Measurements from ENCODE around the gene RBCK1. TPM values are rescaled to one million over a fixed set of nuclear protein-coding genes. Genes with fewer than 3 reads are reported as not detected.

RBCK1 gene
- total RNA-seq, 1 experiment from 2014 or later: 46.8 TPM

DNA sequence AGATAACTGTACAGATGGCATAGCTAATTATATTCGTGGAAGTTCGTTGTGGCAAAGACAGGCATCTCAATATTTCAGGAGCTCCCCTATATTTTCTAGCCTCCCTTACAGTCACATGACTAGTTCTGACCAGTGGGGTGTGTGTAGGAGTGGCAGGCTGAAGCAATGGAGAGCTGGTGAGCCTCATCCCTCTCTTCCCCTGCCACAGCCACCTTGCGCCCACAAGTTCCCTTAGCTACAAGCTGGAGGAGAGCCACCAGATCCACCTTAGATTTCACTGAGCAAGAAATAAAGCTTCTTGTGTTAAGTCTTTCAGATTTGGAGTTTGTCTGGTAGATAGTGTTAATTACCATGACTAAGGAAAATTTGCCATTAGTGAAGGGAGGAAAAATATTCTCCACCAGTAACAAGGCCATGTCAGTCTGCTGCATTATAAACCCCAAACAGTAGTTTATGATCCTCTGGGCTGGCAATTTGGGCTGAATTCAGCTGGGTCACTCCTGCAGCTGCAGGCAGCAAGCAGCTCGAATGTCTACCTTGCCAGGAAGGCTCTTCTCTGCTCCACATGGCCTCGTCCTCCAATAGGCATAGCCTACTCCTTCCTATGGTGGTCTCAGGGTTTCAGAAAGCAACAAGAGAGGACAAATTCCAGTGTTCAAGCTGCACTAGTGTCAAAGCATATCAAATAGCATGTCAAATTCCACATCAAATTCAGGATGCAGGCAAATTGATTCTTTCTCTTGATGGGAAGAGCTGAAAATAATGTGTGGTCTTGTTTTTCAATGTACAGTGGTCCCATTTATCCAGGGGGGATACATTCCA lies 7.4 kb upstream of the RBCK1 start:
- H2AFZ ChIP-seq (ENCODE audit: low read length): peak overlapping the region; percentile 7
- no peak for DNase-seq
- H4K8ac ChIP-seq (replicated peaks; ENCODE audit: insufficient read length, low read depth, low read length): no peak overlapping the region

More for the DNA sequence above, 7.4 kb upstream of the RBCK1 start:
- 0 out of 5 replicates have a peak overlapping the region, but pooled peaks of 1 of the 2 experiments have one; percentile 38 for H3K4me3 Mint-ChIP-seq
- Histone ChIP-seq H3K9ac (ENCODE audit: extremely low read depth, insufficient read length, low read length) (no peak overlapping the region), H4K91ac (ENCODE audit: insufficient read length, low read depth, low read length) (no peak overlapping the region), H3K4me1 (ENCODE audit: insufficient read depth, low read length) (peaks cover 5% of the 10 kb centered on the region; the same call in 1 of the 2 replicates), H3K14ac (ENCODE audit: insufficient read depth, low read length) (no peak overlapping the region), H3K4me2 (ENCODE audit: insufficient read depth, insufficient read length, low read length) (no peak overlapping the region), H2BK20ac (ENCODE audit: low read depth, low read length, poor library complexity, severe bottlenecking) (no peak overlapping the region), H2BK12ac (ENCODE audit: insufficient read length, low read depth, low read length) (no peak overlapping the region), H4K20me1 (ENCODE audit: control insufficient read depth, insufficient read depth, insufficient read length) (no peaks in the 10 kb centered on the region), H2BK5ac (ENCODE audit: insufficient read length, low read length) (no peak overlapping the region), H3K56ac (ENCODE audit: insufficient read length, low read depth, low read length) (no peak overlapping the region), H3K79me2 (ENCODE audit: insufficient read depth, low read length) (no peaks in the 10 kb centered on the region), H2BK15ac (ENCODE audit: low read depth, low read length) (no peak overlapping the region), H3K27me3 (ENCODE audit: insufficient read depth, low read length) (no peaks in the 10 kb centered on the region), H3K79me1 (ENCODE audit: insufficient read depth, low read depth, low read length, poor library complexity, severe bottlenecking) (no peaks in the 10 kb centered on the region), H4K5ac (ENCODE audit: insufficient read length, low read depth, low read length) (no peak overlapping the region), H3K9me3 (ENCODE audit: control insufficient read depth, low read depth, low read length) (no peaks in the 10 kb centered on the region), H3K23me2 (ENCODE audit: insufficient read length, low read depth, low read length, poor library complexity, severe bottlenecking) (no peaks in the 10 kb centered on the region), H2BK120ac (ENCODE audit: low read depth, low read length, poor library complexity, severe bottlenecking) (no peak overlapping the region), H2AK5ac (ENCODE audit: insufficient read length, low read length) (no peak overlapping the region), H3K4ac (ENCODE audit: low read depth, low read length) (no peak overlapping the region), H3T11ph (ENCODE audit: low read length) (no peak overlapping the region), H3K18ac (ENCODE audit: insufficient read length, low read depth, low read length) (no peak overlapping the region), H3K23ac (ENCODE audit: insufficient read length, low read depth, low read length) (no peak overlapping the region), H3K27ac (ENCODE audit: insufficient read length, low read depth, low read length) (no peak overlapping the region)
- no peaks in the 10 kb centered on the region; the same call in 1 of the 2 replicates for H3K27me3 Mint-ChIP-seq (ENCODE audit: low read depth)
- H3K27ac Mint-ChIP-seq: peak overlapping the region; percentile 48 to 89 (median 84); a peak in 6 of 7 replicates
- TF ChIP-seq, protein P1, sequence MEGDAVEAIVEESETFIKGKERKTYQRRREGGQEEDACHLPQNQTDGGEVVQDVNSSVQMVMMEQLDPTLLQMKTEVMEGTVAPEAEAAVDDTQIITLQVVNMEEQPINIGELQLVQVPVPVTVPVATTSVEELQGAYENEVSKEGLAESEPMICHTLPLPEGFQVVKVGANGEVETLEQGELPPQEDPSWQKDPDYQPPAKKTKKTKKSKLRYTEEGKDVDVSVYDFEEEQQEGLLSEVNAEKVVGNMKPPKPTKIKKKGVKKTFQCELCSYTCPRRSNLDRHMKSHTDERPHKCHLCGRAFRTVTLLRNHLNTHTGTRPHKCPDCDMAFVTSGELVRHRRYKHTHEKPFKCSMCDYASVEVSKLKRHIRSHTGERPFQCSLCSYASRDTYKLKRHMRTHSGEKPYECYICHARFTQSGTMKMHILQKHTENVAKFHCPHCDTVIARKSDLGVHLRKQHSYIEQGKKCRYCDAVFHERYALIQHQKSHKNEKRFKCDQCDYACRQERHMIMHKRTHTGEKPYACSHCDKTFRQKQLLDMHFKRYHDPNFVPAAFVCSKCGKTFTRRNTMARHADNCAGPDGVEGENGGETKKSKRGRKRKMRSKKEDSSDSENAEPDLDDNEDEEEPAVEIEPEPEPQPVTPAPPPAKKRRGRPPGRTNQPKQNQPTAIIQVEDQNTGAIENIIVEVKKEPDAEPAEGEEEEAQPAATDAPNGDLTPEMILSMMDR (conservative IDR thresholded peaks at IDR 0.05): no peak
- WGBS (ENCODE audit: extremely low coverage, insufficient read length, low lambda C conversion rate): no CpG with 5 or more reads among the region's 5 CpGs
- peaks cover 6 to 10% of the 10 kb centered on the region in 2 experiments; a peak in 3 of 5 replicates for H3K9me3 Mint-ChIP-seq
- peaks cover 0 to 11% (median 9%) of the 10 kb centered on the region in 3 experiments; a peak in 4 of 7 replicates for H3K36me3 Mint-ChIP-seq (ENCODE audit: insufficient read depth in 1 of 3, low read depth in 3 of 3)
- peaks cover 16% of the 10 kb centered on the region in 2 experiments for H3K4me1 Mint-ChIP-seq

All from H9 (cell line).